ENCODE results near the gene PPP1R9B.
A peak's percentile ranks its signal among the peaks of the same experiment; 100 is the strongest.

Gene PPP1R9B

GRCh38 chr17:50171371-50172071, 21.0 kb upstream of the PPP1R9B start:
- no peak overlapping the region for H3K27ac ChIP-seq
- TF ChIP-seq ZFX (IDR thresholded peaks at IDR 0.05) (no peak), CTCF (conservative IDR thresholded peaks at IDR 0.05) (no peak)

- H3K27ac ChIP-seq: no peak overlapping the region
- TF ChIP-seq CTCF (conservative IDR thresholded peaks at IDR 0.05) (no peak), ZFX (IDR thresholded peaks at IDR 0.05) (no peak)
Observed at GRCh38 chr17:50170662-50171370, 20.3 kb upstream of the PPP1R9B start.

- TF ChIP-seq ZFX (IDR thresholded peaks at IDR 0.05) (no peak), CTCF (conservative IDR thresholded peaks at IDR 0.05) (no peak)
- H3K27ac ChIP-seq: no peak overlapping the region
Observed at GRCh38 chr17:50169881-50170459, 19.5 kb upstream of the PPP1R9B start.

- no peak overlapping the region for H3K27ac ChIP-seq
- TF ChIP-seq CTCF (conservative IDR thresholded peaks at IDR 0.05): peak; percentile 86
- TF ChIP-seq ZFX (IDR thresholded peaks at IDR 0.05): no peak
Observed at GRCh38 chr17:50169121-50169764, 18.8 kb upstream of the PPP1R9B start.

- no peak overlapping the region for H3K27ac ChIP-seq
- TF ChIP-seq ZFX (IDR thresholded peaks at IDR 0.05) (no peak), CTCF (conservative IDR thresholded peaks at IDR 0.05) (no peak)
Observed at GRCh38 chr17:50168319-50168718, 17.8 kb upstream of the PPP1R9B start.

- TF ChIP-seq CTCF (conservative IDR thresholded peaks at IDR 0.05): no peak
- no peak overlapping the region for H3K27ac ChIP-seq
Observed at GRCh38 chr17:50167371-50167770, 16.9 kb upstream of the PPP1R9B start.

Measured in C4-2B (cell line).